GM12873 (cell line): ENCODE measurements around the gene ZMYM5.

Experiments
- CTCF ChIP-seq: IDR thresholded peaks from 2 replicates; pipeline ENCODE4 v1.5.1; 2012; ENCODE audit warnings: low read depth, mild to moderate bottlenecking, moderate library complexity, low read length, control low read depth; ENCODE audit not compliant: insufficient read depth; ENCODE audit errors: missing control alignments

The ZMYM5 gene

DNA sequence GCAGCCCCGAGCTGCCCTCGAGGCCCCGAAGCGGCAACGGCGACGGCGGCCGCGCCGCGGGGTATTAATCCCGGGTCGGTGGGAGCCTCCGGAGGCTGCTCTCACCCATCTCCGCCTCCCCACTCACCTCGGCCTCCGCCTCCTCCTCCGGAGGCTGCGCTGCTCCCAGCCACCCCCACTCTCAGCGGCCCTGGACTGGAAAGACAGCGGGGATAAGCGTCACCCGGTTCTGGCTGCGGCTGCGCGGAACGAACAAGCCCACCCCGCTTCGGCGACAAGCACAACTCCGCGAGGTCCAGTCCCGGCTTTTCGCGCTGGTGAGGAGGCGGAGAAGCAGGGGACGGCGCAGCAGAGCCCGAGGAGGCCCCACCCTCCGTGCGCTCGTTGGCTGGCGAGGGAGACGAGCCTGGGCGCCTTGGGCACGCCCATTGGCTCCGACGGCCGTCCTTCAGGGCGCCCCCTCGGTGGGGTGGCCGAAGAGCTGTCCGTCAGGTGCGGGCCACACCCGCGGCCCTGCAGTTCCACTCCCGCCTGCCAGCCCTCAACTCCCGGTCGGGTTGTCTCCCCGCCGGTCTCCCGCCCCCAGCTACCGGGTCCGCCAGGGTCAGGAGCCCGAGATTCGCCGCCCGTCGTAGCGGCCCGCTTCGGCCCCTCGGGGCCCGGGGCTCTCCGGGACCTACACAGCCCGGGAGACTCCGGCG lies at the start of gene ZMYM5:
Gene ZMYM5, minus strand, starts transcription at position 327 of the 701 bp plus-strand sequence. CDS start 11,469 bp downstream, outside the sequence.
- no peak for TF ChIP-seq CTCF

DNA sequence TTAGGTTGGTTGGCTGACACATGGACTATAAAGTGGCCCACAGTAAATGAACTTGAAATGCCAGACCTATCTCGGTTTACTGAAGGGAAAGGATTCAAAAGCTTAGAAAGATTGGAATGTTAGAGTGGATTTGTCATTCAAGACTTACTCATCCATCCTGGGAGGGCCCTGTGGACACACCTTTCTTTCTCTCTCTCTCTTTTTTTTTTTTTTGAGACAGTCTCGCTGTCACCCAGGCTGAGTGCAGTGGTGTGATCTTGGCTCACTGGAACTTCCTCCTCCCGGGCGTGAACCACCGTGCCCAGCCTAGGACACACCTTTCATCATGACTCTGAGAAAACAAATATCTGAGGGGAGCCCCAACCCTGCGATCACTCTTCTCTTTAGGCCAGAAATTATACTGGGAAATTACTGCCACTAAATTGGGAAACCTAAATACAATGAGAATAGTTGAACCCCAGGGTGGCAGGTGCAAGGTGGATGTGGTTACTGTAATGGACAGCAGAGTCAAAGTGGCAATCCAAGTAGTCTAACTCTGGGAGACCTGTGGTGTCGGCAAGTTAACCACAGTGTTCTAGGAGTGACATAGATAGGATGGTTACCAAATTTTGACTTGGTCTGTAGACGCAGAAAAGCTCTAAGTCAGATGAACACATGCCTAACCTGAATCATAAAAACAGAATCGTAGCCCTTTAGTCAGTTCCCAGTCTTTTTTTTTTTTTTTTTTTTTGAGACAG lies 47.1 kb upstream of the ZMYM5 start:
- TF ChIP-seq CTCF: no peak

DNA sequence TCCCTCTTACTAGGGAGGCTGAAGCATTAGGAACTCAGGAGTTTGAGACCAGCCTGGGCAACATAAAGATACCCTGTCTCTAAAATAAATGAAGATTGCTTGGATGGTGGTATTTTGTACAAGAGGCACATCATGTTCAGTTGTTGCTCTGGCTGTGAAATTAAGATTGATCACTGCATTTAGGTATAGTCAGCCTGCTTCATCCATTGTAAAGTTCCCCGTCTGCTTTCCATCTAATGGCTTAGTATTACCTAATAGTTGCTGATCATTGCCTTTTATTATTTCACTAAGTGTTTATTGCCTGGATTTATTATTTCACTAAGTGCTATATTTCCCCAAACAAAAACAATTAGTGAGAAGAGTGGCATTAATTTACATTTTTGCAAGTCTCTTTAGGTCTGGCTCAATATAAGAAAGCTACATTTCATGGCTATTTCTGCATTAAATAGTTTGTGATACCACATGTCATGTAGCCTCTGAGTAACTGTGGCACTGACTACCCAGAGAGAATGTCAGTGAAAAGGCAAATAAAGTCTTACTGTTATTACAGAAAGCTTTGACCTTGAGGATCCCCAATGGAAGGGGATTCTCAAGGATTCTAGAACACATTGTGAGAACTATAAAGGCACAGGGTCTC lies 45.0 kb upstream of the ZMYM5 start:
- no peak for TF ChIP-seq CTCF

- no peak for TF ChIP-seq CTCF
Observed at GRCh38 chr13:19890030-19890429, 26.6 kb upstream of the ZMYM5 start.

GRCh38 chr13:19888799-19889198 lies 25.4 kb upstream of the ZMYM5 start:
- TF ChIP-seq CTCF: no peak

- TF ChIP-seq CTCF: no peak
Observed at GRCh38 chr13:19882231-19882630, 18.8 kb upstream of the ZMYM5 start.

DNA sequence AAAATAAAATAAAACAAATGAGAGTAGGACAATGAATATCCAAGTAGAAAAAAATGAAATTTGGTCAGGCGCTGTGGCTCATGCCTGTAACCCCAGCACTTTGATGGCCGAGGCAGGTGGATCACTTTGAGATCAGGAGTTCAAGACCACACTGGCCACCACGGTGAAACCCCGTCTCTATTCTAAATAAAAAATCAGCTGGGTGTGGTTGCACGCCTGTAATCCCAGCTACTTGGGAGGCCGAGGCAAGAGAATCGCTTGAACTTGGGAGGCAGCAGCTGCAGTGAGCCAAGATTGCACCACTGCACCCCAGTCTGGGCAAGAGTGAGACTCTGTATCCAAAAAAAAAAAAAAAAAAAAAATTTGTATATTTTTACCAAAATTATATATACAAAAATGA lies 18.2 kb upstream of the ZMYM5 start:
- TF ChIP-seq CTCF: no peak
